ENCODE results near the gene PANK4. TPM values are rescaled to one million over a fixed set of nuclear protein-coding genes. Genes with fewer than 3 reads are reported as not detected.
"Not testable (repeated sequence)": the region's sequence is repeated elsewhere in the genome, so short reads cannot be mapped to it uniquely, and the experiment has no call there.

The PANK4 gene
- total RNA-seq: 10 to 100 TPM; 39.1 to 41.3 TPM

DNA sequence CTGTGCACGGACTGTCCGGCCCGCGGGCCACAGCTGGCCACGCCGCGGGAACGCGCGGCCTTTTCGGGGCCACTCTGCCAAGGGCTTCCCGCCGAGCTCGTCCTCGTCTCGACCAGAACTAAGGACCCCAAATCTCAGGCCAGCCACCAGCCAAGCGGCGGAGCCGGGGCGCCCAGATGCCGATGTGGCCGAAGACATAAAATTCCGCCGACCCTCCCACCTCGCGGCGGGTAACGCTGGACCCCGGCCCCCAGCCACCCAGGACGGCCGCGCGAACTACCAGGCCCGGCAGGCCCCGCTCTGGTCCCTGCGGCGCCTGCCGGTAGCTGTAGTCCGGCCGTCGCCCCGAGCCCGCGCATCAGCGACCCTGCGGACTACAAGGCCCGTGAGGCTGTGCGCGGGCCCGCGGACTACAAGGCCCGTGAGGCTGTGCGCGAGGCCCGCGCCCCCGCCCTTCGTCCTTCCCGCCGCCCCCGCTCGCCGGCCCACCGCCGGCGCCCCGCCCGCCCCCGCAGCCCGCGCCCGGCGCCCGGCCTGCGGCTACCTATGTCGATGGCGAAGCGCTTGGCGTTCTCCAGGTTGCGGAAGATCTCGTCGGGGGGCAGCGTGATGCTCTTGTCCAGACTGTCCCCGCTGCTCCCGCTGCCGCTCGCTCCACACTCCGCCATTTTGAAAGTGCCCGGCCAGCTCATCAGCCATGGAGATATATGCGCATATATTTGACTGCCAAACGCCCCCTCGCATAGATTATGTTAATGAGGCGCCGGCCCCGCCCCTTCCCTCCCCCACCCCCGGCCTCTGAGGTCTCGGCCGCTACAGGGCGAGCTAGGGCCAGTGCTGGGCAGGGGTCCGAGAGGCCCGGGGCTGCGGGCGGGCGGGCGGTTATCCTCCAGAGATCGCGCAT lies at the start of gene PANK4:
Gene PANK4 (minus strand): TSS at position 677 of the 904 bp plus-strand sequence. CDS start 9 bp downstream, at position 668.
- ChIA-PET POLR2A (interaction anchor here (0.7 to 3.6 kb wide), 7 partner anchors 21 to 113 kb away, joined by 3 to 28 read pairs (median 3); partner anchors contain the start of genes PRXL2B and TNFRSF14), CTCF (interaction anchor here (0.6 to 4.3 kb wide), 6 partner anchors 17 to 331 kb away, joined by 3 to 42 read pairs (median 4); partner anchors contain the start of gene PEX10)

DNA sequence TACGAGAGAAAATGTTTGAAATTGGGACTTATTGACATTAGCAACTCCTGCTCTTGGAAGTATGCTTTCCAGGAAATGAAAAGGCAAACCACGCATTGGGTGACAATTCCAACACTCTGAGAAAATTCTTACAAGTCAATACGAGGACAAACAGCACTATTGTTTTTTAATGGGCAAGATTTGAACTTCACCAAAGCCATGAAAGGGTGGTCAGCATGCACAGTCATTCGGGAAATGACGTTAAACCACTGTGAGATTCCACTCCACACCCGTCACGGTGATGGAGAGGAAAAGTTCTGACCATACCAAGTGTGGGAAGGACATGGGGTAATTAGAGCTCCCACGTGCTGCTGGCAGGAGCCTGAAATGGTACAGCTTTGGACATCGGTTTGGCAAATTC lies 48.0 kb upstream of the PANK4 start:
- POLR2A ChIA-PET: no interaction called here
- CTCF ChIA-PET: no interaction called here

DNA sequence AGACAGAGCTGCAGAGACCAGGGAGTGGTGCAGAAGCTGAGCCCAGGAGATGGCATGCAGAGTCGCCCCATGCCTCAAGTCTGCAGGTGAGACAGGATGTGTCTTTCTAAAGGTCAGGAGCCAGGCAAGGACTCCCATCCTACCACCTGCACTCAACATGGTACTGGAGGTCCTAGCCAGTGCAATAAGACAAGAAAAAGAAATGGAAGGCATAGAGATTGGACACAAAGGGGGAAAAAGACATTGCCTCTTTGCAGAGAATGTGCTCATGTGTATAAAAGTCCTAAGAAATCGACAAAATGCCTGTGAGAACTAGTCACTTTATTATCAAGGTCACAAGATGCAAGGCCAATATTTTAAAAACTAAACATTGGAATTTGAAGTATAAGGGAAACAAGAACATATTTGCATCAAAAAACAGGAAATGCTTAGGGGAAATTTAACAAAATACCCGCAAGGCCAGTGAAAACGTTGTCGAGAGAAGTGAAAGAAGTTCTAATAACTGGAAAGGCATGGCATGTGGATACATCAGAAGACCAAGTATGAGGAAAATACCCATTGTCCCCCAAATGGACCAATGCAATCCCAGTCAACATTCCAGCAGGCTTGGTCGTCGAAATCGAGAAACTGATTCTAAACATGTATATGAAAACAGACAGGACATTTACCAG lies 47.0 kb upstream of the PANK4 start:
- POLR2A ChIA-PET: no interaction called here
- CTCF ChIA-PET: no interaction called here

DNA sequence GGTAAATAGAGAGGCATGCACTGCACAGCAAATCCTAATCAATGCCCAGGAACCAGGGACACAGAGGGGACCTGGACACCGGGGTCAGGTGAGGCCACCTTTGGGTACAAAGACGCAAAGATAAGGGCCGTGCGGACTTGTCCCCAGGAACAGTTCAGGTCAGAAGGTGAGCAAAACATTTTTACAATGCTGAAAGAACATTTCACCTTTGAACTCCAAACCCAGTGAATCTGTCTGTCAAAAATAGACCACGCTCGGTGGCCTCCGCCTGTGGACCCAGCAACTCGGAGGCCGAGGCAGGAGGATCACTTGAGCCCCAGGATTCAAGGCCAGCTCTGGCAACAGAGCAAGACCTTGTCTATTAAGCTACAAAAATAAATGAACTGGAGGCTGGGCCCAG lies 45.0 kb upstream of the PANK4 start:
- POLR2A ChIA-PET: interaction anchor here (1.0 kb wide), 1 partner anchor 15 kb away, joined by 4 read pairs; the partner anchor contains the start of gene TNFRSF14
- CTCF ChIA-PET: interaction anchor here (1.0 kb wide), 1 partner anchor 11 kb away, joined by 5 read pairs; no protein-coding TSS in a partner anchor

DNA sequence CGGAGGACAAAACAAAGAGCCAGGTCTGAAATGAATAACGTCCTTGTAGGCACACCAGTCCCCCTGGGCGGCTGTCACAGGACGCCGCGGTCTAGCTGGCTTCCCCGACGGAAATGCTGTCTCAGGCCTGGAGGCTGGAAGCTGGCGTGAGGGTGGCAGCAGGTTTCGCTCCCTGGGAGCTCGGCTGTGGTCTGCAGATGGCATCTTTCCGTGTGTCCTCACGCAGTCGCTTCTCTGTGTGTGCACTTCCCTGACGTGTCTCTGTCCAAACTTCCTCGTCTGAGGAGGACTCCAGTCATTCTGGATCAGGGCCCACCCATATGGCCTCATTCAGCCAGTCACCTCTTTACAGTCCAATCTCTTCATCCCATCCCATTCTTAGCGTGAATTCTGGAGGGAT lies 43.9 kb upstream of the PANK4 start:
- POLR2A ChIA-PET: no interaction called here
- CTCF ChIA-PET: no interaction called here

DNA sequence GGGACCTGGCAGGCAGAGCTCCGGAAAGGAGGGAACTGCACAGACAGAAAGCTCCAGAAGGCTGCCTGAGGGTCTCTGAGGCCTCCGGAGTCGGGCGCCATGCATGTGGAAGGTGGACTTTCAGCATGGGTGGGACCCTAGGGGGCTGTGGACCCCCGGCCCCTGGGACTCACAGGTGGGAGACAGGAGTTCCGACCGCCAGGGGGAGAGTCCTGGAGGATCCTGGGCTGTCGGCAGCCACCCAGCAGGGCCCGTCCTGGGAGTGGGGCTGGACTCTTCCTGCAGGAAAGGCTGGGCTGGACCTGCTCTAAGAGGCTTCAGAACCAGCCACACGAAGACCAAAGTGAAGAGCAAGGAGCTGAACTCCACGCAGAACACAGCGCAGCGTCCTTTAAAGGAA lies 43.3 kb upstream of the PANK4 start:
- POLR2A ChIA-PET, CTCF ChIA-PET: not testable (repeated sequence)

DNA sequence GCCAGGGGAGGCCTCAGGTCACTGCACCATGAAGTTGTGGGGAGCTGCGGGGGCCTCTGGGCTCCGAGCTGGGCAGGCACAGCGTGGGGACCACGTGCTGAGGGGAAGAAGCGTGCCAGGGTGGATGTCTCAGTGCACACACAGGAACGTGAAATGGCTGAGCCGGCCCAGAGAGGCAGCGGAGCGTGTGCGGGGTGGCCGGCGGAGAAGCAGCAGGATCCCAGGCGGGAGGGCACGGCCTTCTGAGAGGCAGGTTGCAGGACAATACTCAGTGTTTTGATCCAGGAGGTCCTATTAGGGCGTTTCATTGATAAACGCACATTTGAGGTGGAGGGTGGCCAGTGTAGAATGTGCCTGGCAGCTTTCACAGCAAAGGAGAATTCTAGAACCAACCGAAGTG lies 42.7 kb upstream of the PANK4 start:
- ChIA-PET CTCF (no interaction called here), POLR2A (no interaction called here)

DNA sequence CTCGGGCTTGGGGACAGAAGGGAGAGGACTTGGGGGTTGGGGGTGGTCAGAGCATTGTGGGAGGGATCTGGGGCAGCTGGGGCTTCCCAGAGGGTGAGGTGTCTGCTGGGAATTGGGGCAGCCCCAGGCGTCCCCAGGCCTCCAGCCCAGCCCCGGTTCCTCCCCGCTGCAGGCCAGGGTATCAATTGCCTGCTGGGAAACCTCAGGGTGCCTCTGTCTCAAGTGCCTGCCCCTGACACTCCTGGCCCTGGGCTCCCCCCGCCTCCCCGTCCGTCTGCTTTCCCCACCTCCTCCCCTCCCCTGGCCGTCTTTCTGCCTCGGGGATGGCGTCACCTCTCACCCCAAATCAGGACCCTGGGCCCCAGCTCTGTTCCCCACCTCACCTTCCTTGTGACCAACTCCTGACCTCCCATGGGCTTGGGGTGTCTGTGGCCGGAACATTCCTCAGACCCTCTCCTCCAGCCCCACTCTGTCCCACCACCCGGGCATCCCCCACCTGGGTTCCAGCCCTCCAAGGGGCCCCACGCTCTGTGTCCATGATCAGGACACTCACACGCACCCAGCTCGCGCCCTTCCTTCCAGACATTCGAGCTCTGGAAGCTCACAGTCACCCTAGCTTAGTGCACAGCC lies 41.9 kb upstream of the PANK4 start:
- CTCF ChIA-PET, POLR2A ChIA-PET: not testable (repeated sequence)

DNA sequence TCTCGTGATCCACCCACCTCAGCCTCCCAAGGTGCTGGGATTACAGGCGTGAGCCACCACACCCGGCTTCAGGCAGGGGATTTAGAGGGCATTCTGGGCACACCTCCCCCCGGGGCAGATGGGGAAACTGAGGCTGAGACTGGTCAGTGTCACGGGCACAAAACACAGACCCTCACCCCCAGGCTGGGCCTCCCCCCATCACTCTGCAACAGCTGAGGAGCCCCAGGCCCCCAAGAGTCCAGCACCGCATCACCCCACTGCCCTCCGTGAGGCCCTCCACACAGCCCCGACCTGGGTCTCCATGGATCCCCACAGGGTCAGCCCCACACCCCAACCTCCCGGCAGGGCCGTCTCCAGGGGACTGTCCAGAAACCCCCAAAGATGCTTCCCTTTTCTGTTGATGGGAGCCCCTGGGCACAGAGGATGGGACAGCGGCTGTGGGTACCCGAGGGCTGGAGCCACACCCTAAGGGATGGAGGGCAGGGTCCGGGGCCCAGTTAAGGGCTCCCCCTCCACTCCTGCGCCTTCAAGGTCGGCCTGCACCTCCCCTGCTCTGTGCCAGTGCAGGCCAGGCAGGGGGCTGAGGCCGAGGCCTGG lies 40.8 kb upstream of the PANK4 start:
- ChIA-PET CTCF (no interaction called here), POLR2A (no interaction called here)

DNA sequence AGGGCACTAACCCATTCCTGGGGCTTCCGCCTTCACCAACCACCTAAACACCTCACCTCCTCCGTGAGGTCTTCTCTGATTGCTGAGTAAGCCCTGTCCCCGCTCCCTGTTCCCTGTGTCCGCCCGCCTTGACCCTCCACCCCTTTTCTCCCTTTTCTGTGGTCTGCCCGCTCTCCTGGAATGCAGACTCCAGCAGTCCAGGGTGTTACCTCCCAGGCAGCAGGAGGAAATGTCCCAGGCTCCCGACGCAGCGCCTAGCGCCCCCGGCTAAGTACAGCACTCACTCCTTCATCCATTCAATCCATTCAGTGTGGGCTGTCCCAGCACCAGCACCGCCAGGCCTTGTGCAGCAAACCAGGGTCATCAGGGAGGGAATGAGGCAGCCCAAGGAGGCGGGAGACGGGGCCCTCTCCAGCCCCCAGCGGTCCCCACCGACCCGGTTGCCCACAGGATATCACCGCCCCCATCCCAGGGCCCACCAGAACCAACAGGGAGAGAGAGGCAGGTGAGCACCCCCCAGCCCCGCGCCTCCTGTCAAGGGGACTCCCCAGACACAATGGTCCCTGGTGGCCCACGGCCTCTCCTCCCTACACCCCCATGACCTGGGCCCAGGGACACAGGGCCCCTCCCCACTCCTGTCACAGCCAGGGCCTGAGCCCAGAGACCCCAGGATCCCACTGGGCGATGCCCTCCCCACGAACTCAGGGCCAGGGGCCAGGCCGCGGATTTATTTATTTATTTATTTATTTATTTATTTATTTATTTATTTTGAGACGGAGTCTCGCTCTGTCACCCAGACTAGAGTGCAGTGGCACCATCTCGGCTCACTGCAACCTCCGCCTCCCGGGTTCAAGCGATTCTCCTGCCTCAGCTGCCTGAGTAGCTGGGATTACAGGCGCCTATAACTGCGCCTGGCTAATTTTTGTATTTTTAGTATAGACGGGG lies 40.0 kb upstream of the PANK4 start:
- CTCF ChIA-PET: no interaction called here
- POLR2A ChIA-PET: no interaction called here

DNA sequence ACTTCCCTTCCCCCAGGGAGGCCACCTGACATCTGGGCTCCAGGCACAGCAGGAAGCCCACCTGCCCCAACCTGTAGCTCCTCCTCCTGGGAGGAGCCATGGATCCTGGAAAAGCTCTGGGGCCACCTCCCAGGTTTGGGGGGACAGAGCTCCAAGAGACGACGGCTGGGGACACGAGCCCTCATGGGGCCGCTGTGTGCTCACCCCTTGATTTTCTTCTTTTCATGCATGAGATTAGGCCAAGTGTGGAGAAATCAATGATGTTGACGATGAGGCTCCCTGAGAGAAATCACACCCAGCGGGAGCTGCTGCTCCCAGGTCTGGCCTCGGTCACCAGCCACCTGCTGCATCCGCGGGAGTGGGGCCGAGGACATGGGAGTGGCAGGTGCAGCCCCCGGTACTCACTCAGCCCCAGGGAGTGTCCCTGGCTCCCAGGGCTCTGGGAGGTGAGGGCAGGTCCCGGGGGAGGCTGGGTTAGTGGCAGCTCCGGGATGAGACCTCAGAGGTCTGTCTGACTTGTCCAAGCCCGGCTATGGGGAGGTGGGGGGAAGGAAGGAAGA lies 38.5 kb upstream of the PANK4 start:
- CTCF ChIA-PET: no interaction called here

DNA sequence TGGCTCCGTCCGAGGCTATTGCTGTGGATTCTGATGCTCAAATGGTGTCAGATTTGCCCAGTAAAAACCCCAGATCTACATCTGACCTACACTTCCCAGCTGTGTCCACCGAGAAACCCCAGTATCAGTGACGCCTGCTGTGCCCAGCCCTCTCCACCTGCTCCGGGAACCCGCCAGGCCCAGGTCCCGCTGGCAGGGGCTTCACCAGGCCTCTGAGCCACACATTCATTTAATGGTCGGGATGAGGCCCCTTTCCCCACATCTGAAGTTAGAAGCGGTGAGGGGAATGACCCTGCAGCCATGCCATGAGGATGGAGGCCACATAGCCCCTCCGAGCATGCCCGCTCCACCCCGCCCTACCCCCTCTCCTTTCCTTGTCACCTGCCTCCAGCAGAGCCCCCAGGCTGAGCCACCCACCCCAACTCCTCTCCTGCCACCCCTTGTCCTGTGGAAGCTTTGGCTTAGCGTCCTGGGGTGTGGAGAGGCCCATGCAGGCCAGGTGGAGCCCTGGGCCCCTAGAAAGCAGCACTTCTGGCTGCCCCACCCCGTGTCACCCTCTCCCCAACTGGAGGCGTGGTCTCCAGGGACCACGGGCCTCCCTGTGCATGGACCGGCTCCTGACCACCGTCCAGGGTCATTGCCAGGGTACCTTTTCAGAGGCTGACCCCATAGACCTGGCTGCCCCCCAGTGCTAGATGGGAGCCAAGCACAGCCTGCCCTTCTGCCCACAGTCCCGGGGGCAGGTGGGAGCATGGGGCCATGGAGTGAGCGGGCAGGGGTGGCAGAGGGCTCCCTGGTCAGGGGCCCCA lies 37.8 kb upstream of the PANK4 start:
- CTCF ChIA-PET: no interaction called here
- POLR2A ChIA-PET: interaction anchor here (1.1 kb wide), 1 partner anchor 14 kb away, joined by 3 read pairs; no protein-coding TSS in a partner anchor

More for the DNA sequence above, 38.5 kb upstream of the PANK4 start:
- POLR2A ChIA-PET: interaction anchor here (1.1 kb wide), 1 partner anchor 13 kb away, joined by 3 read pairs; no protein-coding TSS in a partner anchor

DNA sequence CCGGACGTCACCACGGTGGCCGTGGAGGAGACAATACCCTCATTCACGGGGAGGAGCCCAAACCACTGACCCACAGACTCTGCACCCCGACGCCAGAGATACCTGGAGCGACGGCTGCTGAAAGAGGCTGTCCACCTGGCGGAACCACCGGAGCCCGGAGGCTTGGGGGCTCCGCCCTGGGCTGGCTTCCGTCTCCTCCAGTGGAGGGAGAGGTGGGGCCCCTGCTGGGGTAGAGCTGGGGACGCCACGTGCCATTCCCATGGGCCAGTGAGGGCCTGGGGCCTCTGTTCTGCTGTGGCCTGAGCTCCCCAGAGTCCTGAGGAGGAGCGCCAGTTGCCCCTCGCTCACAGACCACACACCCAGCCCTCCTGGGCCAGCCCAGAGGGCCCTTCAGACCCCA lies 36.8 kb upstream of the PANK4 start:
- CTCF ChIA-PET: no interaction called here
- POLR2A ChIA-PET: no interaction called here

DNA sequence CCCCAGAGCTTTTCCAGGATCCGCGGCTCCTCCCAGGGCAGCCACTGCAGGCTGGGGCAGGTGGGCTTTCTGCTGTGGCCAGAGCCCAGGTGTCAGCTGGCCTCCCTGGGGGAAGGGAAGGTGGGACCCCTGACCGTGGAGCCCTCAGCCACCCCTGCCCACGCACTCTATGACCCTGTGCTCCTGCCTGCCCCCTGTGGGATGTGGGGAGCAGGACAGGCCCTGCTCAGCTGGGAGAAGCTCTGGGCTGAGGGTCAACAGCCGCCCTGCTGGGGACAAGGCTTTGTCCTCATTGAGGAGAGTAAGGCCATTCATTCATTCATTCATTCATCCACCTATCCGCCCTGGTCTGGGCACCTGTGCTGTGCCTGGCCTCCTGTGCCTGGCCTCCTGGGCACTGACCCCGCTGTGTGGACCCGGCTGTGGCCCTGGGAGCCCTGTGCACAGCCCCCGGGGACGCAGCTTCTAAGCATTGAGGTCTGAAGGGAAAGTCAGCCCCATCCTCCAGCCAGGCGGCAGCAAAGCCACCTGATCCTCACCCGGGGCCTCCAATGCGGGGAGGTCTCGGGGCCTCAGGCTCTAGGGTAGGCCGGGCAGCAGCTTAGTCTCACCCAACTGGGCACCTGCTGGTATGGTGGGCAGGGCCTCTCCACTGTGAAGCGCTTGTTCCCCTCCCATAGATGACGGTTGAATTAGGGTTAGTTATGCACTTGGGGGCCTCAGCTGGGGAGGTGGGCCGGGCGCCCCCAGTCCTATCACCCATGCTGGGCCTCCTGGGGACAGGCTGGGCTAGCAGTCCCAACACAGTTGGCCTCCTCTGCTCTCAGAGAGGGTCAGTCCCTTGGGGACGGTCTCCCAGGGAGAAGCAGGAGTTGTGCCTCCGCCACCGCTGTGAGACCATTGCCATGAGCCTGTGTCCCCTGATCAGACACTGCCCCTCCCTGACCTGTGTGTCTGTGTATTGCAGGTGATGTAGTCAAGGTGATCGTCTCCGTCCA lies 35.8 kb upstream of the PANK4 start:
- POLR2A ChIA-PET: interaction anchor here (0.5 to 2.0 kb wide), 5 partner anchors 10 to 24 kb away, joined by 3 to 7 read pairs (median 4); no protein-coding TSS in a partner anchor

DNA sequence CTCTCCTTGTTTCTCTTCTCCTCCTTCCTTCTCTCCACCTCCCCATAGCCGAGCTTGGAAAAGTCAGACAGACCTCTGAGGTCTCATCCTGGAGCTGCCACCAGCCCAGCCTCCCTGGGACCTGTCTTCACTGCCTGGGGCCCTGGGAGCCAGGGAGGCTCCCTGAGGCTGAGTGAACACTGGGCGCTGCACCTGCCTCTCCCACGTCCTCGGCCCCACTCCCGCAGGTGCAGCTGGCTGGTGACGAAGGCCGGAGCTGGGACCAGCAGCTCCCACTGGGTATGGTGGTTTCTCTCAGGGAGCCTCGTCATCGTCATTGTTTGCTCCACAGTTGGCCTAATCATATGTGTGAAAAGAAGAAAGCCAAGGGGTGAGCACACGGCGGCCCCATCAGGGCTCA lies 35.0 kb upstream of the PANK4 start:
- POLR2A ChIA-PET: interaction anchor here (1.3 to 2.0 kb wide), 4 partner anchors 13 to 25 kb away, joined by 3 to 7 read pairs (median 4); no protein-coding TSS in a partner anchor
- CTCF ChIA-PET: interaction anchor here (0.8 to 1.7 kb wide), 4 partner anchors 13 to 26 kb away, joined by 3 to 10 read pairs (median 4); no protein-coding TSS in a partner anchor

More for the DNA sequence above, 35.8 kb upstream of the PANK4 start:
- CTCF ChIA-PET: interaction anchor here (0.8 to 1.7 kb wide), 4 partner anchors 13 to 25 kb away, joined by 3 to 10 read pairs (median 4); no protein-coding TSS in a partner anchor

Data from activated CD8-positive, alpha-beta memory T cell treated with anti-CD3 and anti-CD28 coated beads for 36 hours (primary cell).